GM18870 (cell line): ENCODE data around the gene THAP12.
"Not testable (repeated sequence)": the region's sequence is repeated elsewhere in the genome, so short reads cannot be mapped to it uniquely, and the experiment has no call there.

Source experiments
- ATAC-seq: cut with Tn5 transposase; IDR thresholded peaks from one replicate; pipeline ENCODE4 v1.9.1; 2021; ENCODE audit warnings: moderate library complexity; ENCODE audit not compliant: unreplicated experiment

The THAP12 gene

DNA sequence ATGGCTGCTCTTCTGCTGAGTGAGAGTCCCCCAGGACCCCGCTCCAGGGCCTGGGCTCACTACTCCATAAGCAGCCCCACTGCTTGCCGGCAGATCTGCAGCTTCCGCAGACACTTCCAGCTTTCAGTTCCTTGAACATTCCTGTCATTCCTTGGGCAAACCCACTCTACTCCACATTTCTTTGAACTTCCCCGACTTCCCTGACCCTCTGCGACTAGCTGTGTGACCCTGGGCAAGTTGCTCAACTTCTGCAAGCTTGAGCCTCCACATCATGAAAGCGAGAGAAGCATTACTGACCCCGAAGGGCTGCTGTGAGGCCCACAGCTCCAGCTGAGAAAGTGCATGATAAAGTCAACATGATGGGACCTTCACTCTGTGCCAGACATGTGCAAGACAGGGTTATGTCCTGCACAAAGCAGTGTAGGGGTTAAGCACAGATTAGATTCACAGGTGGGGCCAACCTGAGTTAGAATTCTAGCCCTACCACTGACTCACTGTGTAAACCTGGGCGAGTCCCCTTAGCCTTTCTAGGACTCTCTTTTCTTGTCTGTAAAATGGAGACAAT, 51.8 kb downstream of the THAP12 start:
- no peak for ATAC-seq

DNA sequence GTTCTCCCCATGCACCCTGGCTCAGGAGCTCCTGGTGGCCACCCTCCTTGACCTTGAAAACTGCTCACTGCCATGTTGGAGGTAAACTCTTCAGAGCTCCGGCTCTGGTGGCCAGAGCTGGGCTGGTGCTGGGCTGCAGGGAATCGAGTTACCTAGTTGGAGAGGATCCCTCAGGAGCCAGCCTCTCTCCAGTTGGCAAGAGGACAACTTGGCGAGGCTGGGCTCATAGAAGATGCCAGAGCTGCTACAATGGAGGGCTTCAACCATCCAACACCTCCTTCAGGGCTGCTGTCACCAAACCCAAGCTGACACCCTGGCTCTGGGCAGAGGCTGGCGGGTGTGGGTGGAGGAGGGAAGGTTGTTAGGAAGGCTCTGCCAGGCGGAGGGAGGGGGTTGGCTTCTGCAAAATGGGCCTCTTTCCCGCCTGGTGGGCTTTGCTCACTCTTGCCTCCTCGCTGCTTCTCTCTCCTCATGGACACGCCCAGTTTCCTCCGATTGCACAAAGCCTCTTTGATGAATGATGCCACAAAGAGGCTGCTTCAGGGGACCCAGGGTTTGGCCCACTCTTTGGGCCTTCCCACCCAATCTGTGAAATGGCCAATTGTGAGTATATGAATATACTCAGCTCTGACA, 53.1 kb downstream of the THAP12 start:
- no peak for ATAC-seq

DNA sequence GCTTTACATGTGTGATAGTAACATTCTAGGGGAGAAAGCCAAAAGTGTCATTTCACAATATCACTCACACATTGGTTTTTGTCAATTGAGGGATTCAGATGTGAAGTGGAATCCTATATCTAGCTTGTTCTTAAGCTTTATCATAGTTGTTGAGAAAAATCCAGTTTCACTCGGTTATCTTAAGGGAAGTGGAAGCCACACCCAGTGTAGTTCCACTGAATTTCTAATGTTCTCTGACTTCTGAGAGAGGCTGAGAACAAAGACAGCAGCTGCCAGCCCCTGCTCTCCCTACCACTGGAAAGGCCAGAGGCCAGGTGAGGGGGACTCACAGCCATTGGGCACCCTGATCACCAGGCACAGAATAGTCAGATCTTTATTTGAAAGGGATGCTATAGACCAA, 53.7 kb downstream of the THAP12 start:
- ATAC-seq = no peak

DNA sequence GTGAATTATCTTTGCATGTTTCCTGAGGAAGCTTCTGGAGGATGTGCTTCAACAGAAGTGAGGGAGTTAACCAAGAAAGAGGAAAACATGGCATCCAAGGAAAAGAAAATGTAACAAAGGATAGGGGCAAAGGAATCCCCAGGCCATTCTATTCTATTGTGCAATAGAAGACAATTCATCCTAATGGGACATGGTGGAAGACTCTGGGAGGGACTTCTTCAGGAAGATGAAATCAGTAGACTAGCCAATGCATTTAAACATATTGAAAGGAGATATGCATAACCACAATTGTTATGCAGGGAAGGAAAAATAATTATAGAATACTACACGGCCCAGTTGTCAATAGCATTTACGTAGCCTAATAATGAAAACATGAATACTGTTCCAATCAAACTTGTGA, 55.7 kb downstream of the THAP12 start:
- no peak for ATAC-seq

DNA sequence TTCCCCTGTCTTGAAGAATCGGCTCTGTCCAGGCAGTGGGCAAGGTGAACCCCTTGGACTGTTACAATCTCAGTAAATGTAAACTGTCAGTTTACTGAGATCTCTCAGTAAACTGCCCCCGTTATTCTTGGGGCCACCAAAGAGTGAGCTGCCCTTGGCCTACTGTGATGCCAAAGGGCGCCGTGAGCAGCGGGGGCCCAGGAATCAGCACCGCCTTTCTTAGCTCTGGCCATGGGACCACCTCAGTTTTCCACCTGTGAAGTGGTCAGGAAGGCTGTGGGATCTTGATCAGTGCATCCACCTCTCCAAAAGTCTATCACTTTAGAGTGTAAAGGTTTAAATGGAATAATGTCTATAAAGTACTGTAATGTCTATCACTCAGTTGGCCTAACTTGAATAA, 57.1 kb downstream of the THAP12 start:
- ATAC-seq = no peak

DNA sequence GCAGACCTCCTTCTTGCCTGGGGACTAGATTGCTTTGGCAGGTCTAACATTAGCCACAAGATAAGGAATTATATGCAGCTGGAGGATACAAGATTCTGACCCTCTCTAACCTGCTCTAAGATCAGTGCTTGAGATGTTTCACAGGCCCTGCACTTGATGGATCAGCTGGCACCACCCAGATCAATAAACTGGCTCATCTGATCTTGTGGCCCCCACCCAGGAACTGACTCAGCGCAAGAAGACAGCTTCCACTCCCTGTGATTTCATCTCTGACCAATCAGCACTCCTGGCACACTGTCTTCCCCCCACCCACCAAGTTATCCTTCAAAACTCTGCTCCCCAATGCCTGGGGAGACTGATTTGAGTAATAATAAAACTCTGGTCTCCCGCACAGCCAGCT, 57.6 kb downstream of the THAP12 start:
- not testable (repeated sequence) for ATAC-seq

DNA sequence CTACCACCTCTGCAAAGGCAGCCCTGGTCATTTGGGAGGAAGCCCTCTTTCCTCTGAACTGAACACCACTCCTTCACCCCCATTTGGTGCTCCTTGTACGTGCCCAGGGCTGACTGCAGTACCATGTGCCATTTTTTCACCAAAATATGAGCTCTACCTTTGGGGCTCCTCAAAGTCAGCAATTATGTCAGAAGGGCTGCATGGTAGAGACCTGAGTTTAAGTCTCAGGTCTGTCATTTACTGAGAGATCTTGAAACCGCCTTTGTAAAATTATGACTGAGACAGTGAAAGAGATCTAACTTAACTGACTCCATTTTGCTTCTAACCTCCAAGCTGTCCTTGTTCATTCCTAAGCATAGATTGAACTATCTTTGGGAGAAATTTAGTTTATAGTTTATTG, 58.0 kb downstream of the THAP12 start:
- no peak for ATAC-seq

DNA sequence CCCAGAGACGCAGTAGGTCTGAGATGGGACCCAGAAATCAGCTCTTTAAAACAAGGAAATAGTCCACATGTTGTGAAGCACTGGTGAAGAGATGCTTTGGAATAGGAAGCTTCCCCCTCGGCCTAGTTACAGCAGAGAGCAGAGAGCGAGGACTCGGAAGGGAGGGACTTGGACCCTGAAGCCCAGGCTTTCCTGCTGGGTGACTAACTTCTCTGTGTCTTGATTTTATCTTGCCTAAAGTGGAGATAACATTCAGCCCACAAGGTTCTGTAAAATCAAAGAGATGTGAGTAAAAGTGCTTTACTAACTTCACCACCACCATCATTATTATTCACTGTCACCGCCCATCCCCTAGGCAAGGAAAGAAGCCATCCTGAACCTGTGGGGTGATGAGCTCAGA, 58.4 kb downstream of the THAP12 start:
- ATAC-seq = no peak

DNA sequence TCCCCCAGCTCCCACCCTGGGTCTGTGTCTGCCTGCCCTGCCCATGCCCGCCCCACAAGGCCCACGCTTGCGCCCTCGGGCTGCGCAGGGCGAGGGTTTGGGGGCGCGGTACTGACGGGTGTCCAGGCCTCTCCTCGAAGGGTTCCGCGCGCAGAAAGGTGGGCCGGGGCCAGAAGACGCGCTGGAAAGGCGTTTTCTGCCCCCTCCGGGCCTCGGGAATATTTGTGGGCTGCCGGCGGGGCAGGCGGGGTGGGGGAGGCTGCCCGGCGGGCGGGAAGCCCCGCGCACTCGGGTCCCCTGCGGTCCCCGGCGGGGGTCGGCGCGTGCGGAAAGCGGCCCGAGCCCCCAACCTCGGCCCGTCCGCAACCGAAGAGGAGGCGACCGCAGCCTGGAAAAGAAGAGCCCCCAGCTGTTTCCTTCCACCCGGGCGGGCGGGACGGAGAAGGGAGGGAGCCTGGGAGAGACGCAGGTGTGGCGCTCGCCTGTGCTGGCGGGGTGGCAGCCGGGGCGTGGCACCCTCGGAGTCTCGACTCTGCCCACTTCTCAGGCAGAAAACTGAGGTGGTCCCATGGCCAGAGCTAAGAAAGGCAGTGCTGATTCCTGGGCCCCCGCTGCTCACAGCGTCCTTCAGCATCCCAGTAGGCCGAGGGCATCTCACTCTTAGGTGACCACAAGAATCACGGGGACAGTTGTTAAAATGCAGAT, 59.0 kb downstream of the THAP12 start:
- ATAC-seq = no peak

DNA sequence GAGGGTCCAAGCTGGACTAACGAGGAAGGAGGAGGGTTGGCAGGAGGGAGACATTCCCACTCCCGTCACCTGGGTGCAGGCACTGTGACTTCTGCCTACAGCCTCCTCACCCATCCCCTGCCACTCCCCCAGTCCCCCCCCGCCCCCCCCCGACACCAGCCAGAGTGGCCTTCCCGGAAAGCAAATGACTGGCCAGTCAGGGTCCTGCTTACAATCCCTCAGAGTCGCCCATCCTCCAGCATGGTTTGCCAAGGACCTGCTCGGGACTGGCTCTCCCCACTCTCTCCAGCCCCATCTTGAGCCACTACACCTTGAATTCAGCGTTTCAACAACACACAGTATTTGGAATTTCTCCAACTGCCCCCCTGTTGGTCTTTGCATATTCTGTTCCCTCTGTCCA, 59.6 kb downstream of the THAP12 start:
- no peak for ATAC-seq

DNA sequence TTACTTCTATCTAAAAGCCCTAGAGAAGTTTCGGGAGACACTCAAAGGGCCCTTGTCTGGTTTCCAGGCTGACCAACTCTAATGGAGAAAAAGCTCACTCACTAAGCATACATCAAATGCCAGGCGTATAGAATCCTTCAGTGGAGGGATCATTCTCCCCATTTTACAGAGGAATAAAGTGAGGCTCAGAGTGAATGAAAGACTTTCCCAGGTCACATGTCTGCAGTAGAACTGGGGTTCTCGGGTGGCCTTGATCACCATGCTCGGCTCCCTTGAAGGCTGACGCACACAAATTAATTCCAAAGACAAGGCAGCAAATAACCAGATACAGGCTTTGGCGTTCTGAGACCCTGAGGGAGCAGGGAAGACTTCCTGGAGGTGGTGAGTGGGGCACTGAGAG, 60.0 kb downstream of the THAP12 start:
- no peak for ATAC-seq

DNA sequence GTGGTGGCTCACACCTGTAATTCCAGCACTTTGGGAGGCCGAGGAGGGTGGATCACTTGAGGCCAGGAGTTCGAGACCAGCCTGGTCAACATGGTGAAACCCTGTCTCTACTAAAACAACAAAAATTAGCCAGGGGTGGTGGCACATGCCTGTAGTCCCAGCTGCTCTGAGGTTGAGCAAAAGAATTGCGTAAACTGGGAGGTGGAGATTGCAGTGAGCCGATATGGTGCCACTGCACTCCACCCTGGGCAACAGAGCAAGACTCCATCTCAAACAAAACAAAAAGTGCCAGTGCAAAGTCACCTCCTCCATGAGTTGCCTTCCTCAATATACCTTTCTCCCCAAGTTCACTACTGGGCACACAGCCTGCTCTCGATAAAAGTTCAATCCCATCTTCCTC, 61.1 kb downstream of the THAP12 start:
- ATAC-seq = not testable (repeated sequence)

DNA sequence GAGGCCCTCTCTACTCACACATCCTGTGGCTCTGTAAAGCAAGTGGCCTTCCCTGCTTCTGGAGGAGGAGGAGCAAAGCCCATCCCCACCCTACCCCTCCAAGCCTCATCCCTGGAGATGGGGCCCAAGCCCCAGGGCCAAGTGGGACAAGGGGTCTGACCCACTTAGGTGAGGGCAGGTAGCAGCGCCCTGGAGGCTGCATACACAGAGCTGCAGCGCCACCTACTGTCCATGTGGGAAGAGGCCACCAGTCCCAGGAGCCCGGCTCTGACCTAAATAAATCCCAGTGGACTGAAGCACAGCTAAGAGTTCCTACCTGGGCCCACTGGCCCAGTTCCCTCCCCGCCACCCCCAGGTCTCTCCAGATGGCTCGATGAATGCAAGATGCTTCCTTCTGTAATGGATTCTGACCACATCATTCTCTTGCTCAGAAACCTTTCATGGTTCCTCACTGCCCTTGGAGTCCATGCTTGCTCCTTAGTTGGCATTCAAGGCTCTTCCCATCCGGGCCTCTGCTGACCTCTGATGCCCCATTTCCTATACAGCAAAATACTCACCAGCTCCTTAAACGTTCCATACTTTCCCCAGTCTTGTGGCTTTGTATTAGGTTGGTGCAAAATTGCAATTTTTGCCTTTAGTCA, 62.1 kb downstream of the THAP12 start:
- ATAC-seq = peak; percentile 64

DNA sequence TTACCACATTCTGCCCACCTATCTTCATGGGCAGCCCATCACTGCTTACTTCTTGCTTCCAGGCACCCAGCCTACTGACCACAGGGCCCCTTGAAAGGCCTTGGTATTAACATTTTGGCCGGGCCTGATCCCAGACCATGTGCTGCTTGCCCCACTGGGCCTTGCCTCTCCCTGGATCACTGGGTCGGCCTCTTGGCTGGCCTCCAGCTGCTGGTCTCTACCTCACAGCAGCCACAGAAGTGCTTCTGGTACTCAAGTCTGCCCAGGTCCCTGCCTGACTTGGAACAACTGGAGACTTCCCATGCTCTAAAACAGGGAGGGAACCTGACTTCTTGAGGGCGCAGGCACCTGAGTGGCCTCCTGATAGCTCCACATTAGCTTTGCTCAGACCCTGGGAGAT, 63.6 kb downstream of the THAP12 start:
- no peak for ATAC-seq

DNA sequence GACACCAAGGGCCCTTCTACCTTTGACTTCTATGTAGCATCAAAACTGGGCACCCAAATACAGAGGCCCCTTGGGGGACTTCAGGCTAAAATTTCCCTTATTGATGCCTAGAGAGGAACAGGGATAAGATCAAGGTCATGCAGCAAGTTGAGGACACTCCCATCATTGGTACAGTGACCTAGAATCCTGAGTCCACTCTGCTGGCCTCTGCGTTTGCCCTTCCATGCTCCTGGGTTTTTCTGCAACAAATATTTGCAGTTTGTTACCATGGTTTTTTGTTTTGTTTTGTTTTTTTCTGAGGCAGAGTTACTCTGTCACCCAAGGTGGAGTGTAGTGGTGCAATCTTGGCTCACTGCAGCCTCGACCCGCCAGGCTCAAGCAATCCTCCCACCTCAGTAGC, 64.2 kb downstream of the THAP12 start:
- no peak for ATAC-seq

DNA sequence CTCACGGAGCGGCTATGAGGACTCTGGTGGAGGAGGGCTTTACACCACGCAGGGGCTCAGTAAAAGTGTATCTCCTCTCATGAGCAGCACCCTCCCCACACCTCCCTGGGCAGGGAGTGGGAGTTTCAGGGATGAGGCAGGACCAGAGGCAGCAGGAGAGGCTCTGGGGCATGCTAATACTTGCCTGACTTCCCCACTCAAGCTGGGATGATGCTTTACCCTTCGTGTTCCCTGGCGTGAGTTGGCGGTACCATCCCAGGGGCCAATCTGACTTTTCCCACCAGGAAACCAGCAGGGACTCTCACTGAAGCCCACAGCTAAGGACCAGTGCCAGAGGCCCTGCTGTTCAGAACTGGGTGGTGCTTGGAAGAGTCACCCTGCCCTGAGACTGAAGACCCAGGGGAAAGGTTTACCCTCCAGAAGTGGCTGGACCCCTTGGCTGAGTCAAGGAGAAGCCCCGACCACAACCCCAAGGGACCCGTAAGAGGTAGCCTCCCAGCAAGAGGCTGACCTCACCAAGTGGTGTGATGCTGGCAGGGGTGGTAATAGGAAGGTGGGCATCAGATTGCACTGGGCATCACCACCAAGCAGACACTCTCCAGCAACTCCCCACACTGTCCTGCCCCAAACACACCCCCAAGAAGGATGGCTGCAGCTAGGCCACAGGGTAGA, 65.6 kb downstream of the THAP12 start:
- no peak for ATAC-seq

DNA sequence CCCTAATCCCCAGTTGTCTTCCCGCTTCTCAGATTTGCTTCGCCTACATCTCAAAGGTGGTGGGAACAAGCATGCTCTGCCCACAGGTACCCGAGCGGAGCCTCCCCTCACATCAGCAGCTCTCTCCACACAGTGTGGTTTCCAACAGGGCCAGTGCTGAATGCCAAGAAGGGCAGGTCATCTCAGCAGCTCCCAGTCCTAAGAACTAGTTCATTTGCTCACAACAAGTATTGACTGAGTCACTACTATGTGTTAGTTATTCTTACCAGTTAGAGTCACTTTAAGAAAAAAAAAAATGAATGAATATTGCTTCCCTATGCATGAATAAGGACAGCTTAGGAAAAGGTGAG, 66.2 kb downstream of the THAP12 start:
- ATAC-seq = no peak

DNA sequence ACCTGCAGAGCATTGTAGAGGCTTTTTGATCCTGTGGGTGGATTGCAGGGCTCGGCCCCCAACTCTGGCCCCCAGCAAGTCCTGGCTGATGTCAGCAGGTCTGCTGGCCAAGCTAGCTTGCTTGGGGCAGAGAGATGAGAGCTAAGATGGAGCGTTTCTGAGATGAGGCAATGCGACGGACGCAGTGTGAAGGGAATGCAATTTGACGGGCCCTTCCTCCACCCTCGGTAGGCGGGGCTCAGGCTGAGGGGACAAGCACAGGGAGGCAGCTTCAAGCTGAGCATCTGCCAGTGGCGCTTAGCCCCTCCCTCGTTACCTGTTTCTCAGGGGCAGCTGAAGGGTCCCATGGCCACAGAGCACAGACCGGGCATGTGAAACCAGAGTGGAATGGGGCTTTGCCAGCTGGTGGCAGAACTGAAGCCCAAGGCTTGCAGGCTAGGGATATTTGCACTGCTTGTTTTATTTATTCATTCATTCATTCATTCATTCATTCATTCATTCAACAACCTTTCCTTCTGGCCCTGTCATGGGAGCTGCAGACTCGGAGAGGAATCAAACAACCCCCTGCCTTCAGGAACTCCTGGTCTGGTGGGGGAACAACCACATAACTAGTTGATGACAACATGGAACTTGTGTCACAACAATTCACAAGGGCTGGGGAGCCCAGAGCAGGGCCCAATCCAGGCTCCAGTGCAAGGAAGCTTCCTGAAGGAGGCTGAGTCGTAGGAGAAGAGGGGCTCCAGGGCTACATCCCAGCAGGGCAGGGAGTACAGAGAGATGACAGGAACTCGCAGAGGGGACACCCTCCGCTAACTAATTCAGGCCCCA, 66.8 kb downstream of the THAP12 start:
- ATAC-seq = no peak

DNA sequence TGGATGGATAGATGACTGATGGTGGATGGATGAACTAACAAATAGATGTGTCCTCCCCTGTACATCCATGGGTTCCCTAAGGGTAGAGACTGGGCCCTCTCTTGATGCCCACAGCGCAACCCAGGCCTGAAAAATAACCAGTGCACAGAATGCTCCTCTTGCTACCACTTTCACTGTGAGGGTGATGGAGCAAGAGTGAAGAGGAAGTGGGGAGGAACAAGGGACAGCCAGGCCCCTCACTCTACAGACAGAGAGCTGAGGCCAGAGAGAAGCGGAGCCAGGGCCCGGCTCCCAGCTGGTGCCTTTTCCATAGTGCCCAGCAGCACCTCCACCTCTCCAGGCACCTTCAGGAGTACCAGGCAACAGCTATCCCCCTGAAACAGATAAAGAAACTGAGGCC, 67.7 kb downstream of the THAP12 start:
- ATAC-seq = no peak

DNA sequence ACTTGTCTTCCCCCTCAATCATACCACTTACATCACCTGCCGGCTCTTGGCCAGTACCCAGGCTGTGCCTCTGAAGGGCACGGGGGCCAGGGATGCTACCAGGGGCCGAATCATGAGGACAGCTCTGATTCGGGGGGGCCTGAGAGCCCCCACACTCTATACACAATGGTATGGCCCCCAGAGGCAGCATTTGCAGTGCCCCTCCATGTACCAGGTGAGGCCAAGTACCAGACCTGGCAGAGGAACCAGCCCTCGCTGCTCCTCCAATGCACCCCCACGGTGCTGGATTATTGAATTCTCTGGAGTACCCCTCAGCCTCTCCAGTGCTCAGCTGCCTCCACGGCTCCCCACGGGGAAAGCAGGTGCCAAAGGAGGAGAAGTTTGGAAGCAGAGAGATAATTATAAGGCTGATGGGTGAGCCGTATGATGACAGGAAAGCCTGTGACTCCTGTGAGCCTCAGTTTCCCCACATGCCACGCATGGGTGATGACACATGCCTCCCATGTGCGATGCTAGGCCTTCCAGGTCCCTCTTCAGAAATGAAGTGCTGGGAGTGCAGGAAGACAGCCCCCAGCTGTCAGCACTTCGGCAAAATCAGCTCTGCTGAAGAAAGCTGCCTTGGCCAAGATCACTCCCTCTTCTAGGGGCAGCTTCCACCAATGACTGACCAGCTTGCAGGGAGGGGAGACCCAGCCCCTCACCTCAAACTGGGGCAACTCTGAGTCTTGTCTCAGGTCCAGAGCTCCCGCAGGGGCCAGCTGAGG, 69.9 kb downstream of the THAP12 start:
- no peak for ATAC-seq
